H1 (cell line): ENCODE data around the gene SLC24A3. TPM values are rescaled to one million over a fixed set of nuclear protein-coding genes. Genes with fewer than 3 reads are reported as not detected.
A peak's percentile ranks its signal among the peaks of the same experiment; 100 is the strongest.

ENCODE experiments used
- CTCF ChIA-PET: fragments of 300-600 bp; sonication (Branson Sonifier 250); formaldehyde crosslinking; loops from one replicate; lab custom pipeline; 2021; ENCODE audit not compliant: partially characterized antibody; lab: Charles Lee
- POLR2A ChIA-PET: fragments of 300-600 bp; sonication (Branson Sonifier 250); formaldehyde crosslinking; loops from one replicate; lab custom pipeline; 2021; ENCODE audit warnings: inconsistent platforms; ENCODE audit not compliant: partially characterized antibody; lab: Charles Lee
- DNase-seq, 2 experiments: peaks; one replicate each; pipeline versions ENCODE4 v3.0.0 to v3.0.0-alpha.2; 2010 to 2022; ENCODE audit warnings: low spot score in 2 of 2, low read depth in 1 of 2, mixed read lengths in 1 of 2
- FAIRE-seq: peaks from 2 replicates; lab custom pipeline; 2011; peaks lifted over from hg19 to GRCh38; lab: Jason Lieb, UNC
- H2AFZ ChIP-seq: 2 replicates; pipeline ENCODE4 v1.8.1; 2012; ENCODE audit warnings: low read length, inconsistent platforms
- H2AK5ac ChIP-seq: 2 replicates; pipeline ENCODE4 v1.6.1; 2013; ENCODE audit warnings: low read depth, low read length
- H2BK120ac ChIP-seq: replicated peaks from 2 replicates; pipeline ENCODE3; 2013; ENCODE audit warnings: low read depth, low read length, inconsistent platforms
- H2BK12ac ChIP-seq: 2 replicates; pipeline ENCODE4 v1.6.1; 2013; ENCODE audit warnings: low read depth, low read length
- H2BK15ac ChIP-seq: 2 replicates; pipeline ENCODE4 v1.6.1; 2013; ENCODE audit warnings: low read length
- H2BK20ac ChIP-seq: 2 replicates; pipeline ENCODE4 v1.6.1; 2013; ENCODE audit warnings: low read length
- H2BK5ac ChIP-seq: 2 replicates; pipeline ENCODE4 v1.6.1; 2013; ENCODE audit warnings: low read depth, low read length
- H3K14ac ChIP-seq: 2 replicates; pipeline ENCODE4 v1.6.1; 2013; ENCODE audit warnings: inconsistent platforms; ENCODE audit not compliant: insufficient read length
- H3K18ac ChIP-seq: 2 replicates; pipeline ENCODE4 v1.6.1; 2013; ENCODE audit warnings: low read length; ENCODE audit errors: extremely low read depth
- H3K23ac ChIP-seq: 2 replicates; pipeline ENCODE4 v1.6.1; 2013; ENCODE audit warnings: inconsistent platforms; ENCODE audit not compliant: insufficient read length
- H3K23me2 ChIP-seq: 2 replicates; pipeline ENCODE4 v1.6.1; 2013; ENCODE audit warnings: low read depth, low read length
- H3K27ac ChIP-seq: 2 replicates; pipeline ENCODE4 v1.6.1; 2011; ENCODE audit warnings: low read depth, low read length, inconsistent platforms
- H3K27me3 ChIP-seq, 4 experiments: replicated peaks in 1 of 4; 1 replicate in 1 of 4; 2 replicates in 3 of 4; pipeline versions ENCODE4 v1.6.1 to v1.8.1; 2011 to 2013; ENCODE audit warnings: low read length in 3 of 4, mild to moderate bottlenecking in 3 of 4, inconsistent platforms in 2 of 4, mixed read lengths in 2 of 4, moderate library complexity in 1 of 4; ENCODE audit not compliant: control insufficient read depth in 3 of 4, insufficient read depth in 3 of 4; ENCODE audit errors: extremely low read depth in 1 of 4
- H3K36me3 ChIP-seq, 4 experiments: 2 replicates each; pipeline versions ENCODE4 v1.6.1 to v1.8.1; 2011 to 2013; ENCODE audit warnings: mild to moderate bottlenecking in 4 of 4, low read length in 3 of 4, moderate library complexity in 2 of 4, control low read depth in 1 of 4, inconsistent platforms in 1 of 4; ENCODE audit not compliant: insufficient read depth in 4 of 4, control insufficient read depth in 2 of 4
- H3K4ac ChIP-seq: replicated peaks from 2 replicates; pipeline ENCODE3; 2013; ENCODE audit warnings: low read length, low read depth, mixed read lengths, inconsistent platforms; ENCODE audit not compliant: insufficient read length
- H3K4me1 ChIP-seq, 4 experiments: replicated peaks in 1 of 4; 1 replicate in 1 of 4; 2 replicates in 3 of 4; pipeline versions ENCODE4 v1.6.1 to v1.8.1; 2011 to 2013; ENCODE audit warnings: low read length in 3 of 4, inconsistent platforms in 2 of 4, mixed read lengths in 1 of 4; ENCODE audit not compliant: insufficient read depth in 4 of 4, control insufficient read depth in 3 of 4
- H3K4me2 ChIP-seq, 2 experiments: 2 replicates each; pipeline versions ENCODE4 v1.6.1 to v1.8.1; 2011 to 2013; ENCODE audit warnings: low read depth in 2 of 2, low read length in 2 of 2, control low read depth in 1 of 2, inconsistent platforms in 1 of 2, mild to moderate bottlenecking in 1 of 2; ENCODE audit not compliant: insufficient read depth in 1 of 2
- H3K4me3 ChIP-seq, 4 experiments: fragments of 200-600, 300-600 bp in 1 of 4; sonication (generic), shearing (Covaris generic), sonication (Bioruptor Twin) in 1 of 4; 2 replicates each; pipeline versions ENCODE4 v1.5.1 to v1.8.1; 2011 to 2016; ENCODE audit warnings: low read length in 4 of 4, low read depth in 3 of 4, control low read depth in 2 of 4, inconsistent platforms in 2 of 4, mild to moderate bottlenecking in 2 of 4, mixed read lengths in 1 of 4, moderate library complexity in 1 of 4; ENCODE audit not compliant: insufficient read depth in 2 of 4; ENCODE audit errors: extremely low read depth in 1 of 4
- H3K56ac ChIP-seq: replicated peaks from 2 replicates; pipeline ENCODE3; 2013; ENCODE audit warnings: low read depth, mild to moderate bottlenecking, mixed read lengths, low read length, inconsistent platforms; ENCODE audit not compliant: insufficient read length
- H3K79me1 ChIP-seq: 2 replicates; pipeline ENCODE4 v1.6.1; 2013; ENCODE audit warnings: low read depth, low read length, control low read depth
- H3K79me2 ChIP-seq, 2 experiments: 2 replicates each; pipeline versions ENCODE4 v1.6.1 to v1.8.1; 2012 to 2013; ENCODE audit warnings: low read length in 2 of 2, mild to moderate bottlenecking in 2 of 2, inconsistent platforms in 1 of 2; ENCODE audit not compliant: insufficient read depth in 2 of 2, control insufficient read depth in 1 of 2
- H3K9ac ChIP-seq, 4 experiments: replicated peaks in 1 of 4; 1 replicate in 1 of 4; 2 replicates in 3 of 4; pipeline versions ENCODE4 v1.6.1 to v1.8.1; 2011 to 2013; ENCODE audit warnings: low read depth in 3 of 4, low read length in 3 of 4, control low read depth in 2 of 4, mild to moderate bottlenecking in 2 of 4, moderate library complexity in 2 of 4, inconsistent platforms in 1 of 4; ENCODE audit errors: extremely low read depth in 1 of 4
- H3K9me3 ChIP-seq, 2 experiments: 2 replicates each; pipeline versions ENCODE4 v1.6.1 to v1.8.1; 2012 to 2013; ENCODE audit warnings: mild to moderate bottlenecking in 2 of 2, moderate library complexity in 2 of 2, control low read depth in 1 of 2, inconsistent platforms in 1 of 2, low read depth in 1 of 2, low read length in 1 of 2, mixed read lengths in 1 of 2; ENCODE audit not compliant: insufficient read depth in 2 of 2
- H4K20me1 ChIP-seq, 2 experiments: replicated peaks in 1 of 2; 2 replicates each; pipeline versions ENCODE3 to v1.8.1; 2011 to 2013; ENCODE audit warnings: inconsistent platforms in 2 of 2, low read length in 2 of 2, mild to moderate bottlenecking in 1 of 2; ENCODE audit not compliant: insufficient read depth in 2 of 2, control insufficient read depth in 1 of 2
- H4K5ac ChIP-seq: 2 replicates; pipeline ENCODE4 v1.6.1; 2013; ENCODE audit warnings: low read length, low read depth, mixed read lengths, inconsistent platforms; ENCODE audit not compliant: insufficient read length
- H4K8ac ChIP-seq: 2 replicates; pipeline ENCODE4 v1.8.0; 2013; ENCODE audit warnings: mild to moderate bottlenecking, moderate library complexity, low read length, inconsistent platforms; ENCODE audit not compliant: insufficient read depth; ENCODE audit errors: extremely low read depth
- H4K91ac ChIP-seq: replicated peaks from 2 replicates; pipeline ENCODE3; 2013; ENCODE audit warnings: low read length, mixed read lengths, inconsistent platforms; ENCODE audit not compliant: insufficient read length
- BRCA1 ChIP-seq: IDR thresholded peaks from 2 replicates; pipeline ENCODE4 v1.6.1; 2012; ENCODE audit warnings: low read depth, low read length, improper control_type of control experiment
- CBX5 ChIP-seq: fragments of 300-800, 300-1000 bp; sonication (generic); IDR thresholded peaks from 2 replicates; pipeline ENCODE4 v1.7.1; 2016; ENCODE audit warnings: antibody characterized with exemption, low read length, low read depth
- EP300 ChIP-seq, 2 experiments: IDR thresholded peaks; 1 replicate in 1 of 2; 2 replicates in 1 of 2; pipeline ENCODE4 v1.6.1; 2011 to 2012; ENCODE audit warnings: low read depth in 2 of 2, low read length in 2 of 2, mild to moderate bottlenecking in 2 of 2, borderline replicate concordance in 1 of 2, inconsistent platforms in 1 of 2, moderate library complexity in 1 of 2
- FOSL1 ChIP-seq: IDR thresholded peaks from 2 replicates; pipeline ENCODE4 v1.6.1; 2011; ENCODE audit warnings: mild to moderate bottlenecking, low read depth, low read length, moderate library complexity; ENCODE audit not compliant: insufficient read depth
- JUND ChIP-seq: IDR thresholded peaks from 2 replicates; pipeline ENCODE4 v1.6.1; 2011; ENCODE audit warnings: mild to moderate bottlenecking, improper control_type of control experiment, low read length
- KDM1A ChIP-seq: fragments of 200-600, 300-600 bp; sonication (generic); IDR thresholded peaks from 2 replicates; pipeline ENCODE4 v1.7.1; 2016; ENCODE audit warnings: mild to moderate bottlenecking, low read length, borderline replicate concordance
- SIN3A ChIP-seq, 2 experiments: IDR thresholded peaks in 1 of 2; conservative IDR thresholded peaks in 1 of 2; 2 replicates each; pipeline ENCODE4 v1.6.1; 2011 to 2012; ENCODE audit warnings: low read length in 2 of 2, improper control_type of control experiment in 1 of 2, low read depth in 1 of 2, mild to moderate bottlenecking in 1 of 2
- SIRT6 ChIP-seq: IDR thresholded peaks from one replicate; pipeline ENCODE4 v1.7.1; 2012; ENCODE audit warnings: low read length, inconsistent platforms
- SRF ChIP-seq: IDR thresholded peaks from 2 replicates; pipeline ENCODE4 v1.6.1; 2011; ENCODE audit warnings: mild to moderate bottlenecking, low read depth, low read length, moderate library complexity
- TAF1 ChIP-seq: IDR thresholded peaks from 2 replicates; pipeline ENCODE4 v1.6.1; 2011; ENCODE audit warnings: mild to moderate bottlenecking, low read depth, low read length
- TCF12 ChIP-seq: IDR thresholded peaks from 2 replicates; pipeline ENCODE4 v1.6.1; 2011; ENCODE audit warnings: low read depth, mild to moderate bottlenecking, low read length
- TEAD4 ChIP-seq: IDR thresholded peaks from 2 replicates; pipeline ENCODE4 v1.6.1; 2012; ENCODE audit warnings: low read depth, low read length, inconsistent platforms, mixed read lengths
- ZNF274 ChIP-seq: IDR thresholded peaks from 2 replicates; pipeline ENCODE4 v1.7.0; 2012; ENCODE audit warnings: low read length, borderline replicate concordance; ENCODE audit errors: extremely low read depth
- WGBS, 2 experiments: shearing (Covaris generic) in 1 of 2; methylation state at CpG; one replicate each; pipeline versions ENCODE4 v1.1.6 to v1.1.7; 2013 to 2015; ENCODE audit warnings: low lambda C conversion rate in 2 of 2, mixed read lengths in 2 of 2, inconsistent platforms in 1 of 2, low coverage in 1 of 2, missing lambda C conversion rate in 1 of 2; ENCODE audit not compliant: insufficient replicate concordance in 2 of 2, insufficient coverage in 1 of 2, insufficient read length in 1 of 2; ENCODE audit errors: extremely low coverage in 1 of 2, missing lambda C conversion rate in 1 of 2; 5-methylcytosine and 5-hydroxymethylcytosine counted together
- polyA plus RNA-seq, 7 experiments: library from polyadenylated mRNA; depleted of rRNA in 3 of 7; stranded (reverse) in 5 of 7; unstranded in 2 of 7; fragments of >200 nt in 5 of 7; fragments of 200-250 nt in 2 of 7; gene quantifications; 1 replicate in 5 of 7; 2 replicates in 1 of 7; 4 replicates in 1 of 7; pipeline versions ENCODE4 v1.2.1 to v1.2.3, GENCODE V29; 2011 to 2013; ENCODE audit warnings: missing spikeins in 2 of 7, mixed read lengths in 2 of 7
- total RNA-seq: library from RNA; stranded (reverse); fragmentation: NEBNext Ultra II Directional; extraction: Animal tissue kit (Norgen Biotek cat#: 25700); gene quantifications from 2 replicates; pipeline ENCODE4 v1.2.1, GENCODE V29; 2021
- TF ChIP-seq, protein P1 (sequence below): IDR thresholded peaks from 2 replicates; pipeline ENCODE4 v1.6.1; 2011; ENCODE audit warnings: low read length, improper control_type of control experiment

The SLC24A3 gene
- total and polyA plus RNA-seq, 2 of the 8 experiments (the other 6 are each of a cell fraction or from before 2014, with no cell fraction given) = 4.5 to 6.3 TPM

DNA sequence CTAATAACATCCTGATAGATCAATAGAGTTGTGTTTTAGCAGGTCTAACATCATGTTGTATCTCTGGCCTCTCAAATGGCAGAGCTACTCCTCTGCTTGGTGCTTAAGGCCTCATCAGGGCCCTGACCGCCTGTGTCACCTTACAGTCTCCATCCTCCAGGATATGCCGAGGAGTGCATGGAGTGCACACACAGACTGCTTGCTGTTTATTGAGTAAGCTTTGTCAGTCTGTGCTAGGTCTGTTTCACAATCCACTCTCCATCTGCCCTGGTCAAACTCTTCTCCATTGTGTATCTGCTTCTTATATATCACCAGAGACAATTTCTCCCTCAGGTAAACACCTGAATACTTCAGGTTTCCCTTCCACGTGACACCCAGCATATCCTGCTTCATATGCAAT, 136.1 kb downstream of the SLC24A3 start:
- TF ChIP-seq TAF1 = no peak
- TF ChIP-seq JUND = no peak
- TF ChIP-seq SIRT6 = no peak
- TF ChIP-seq BRCA1 = no peak
- no peak for TF ChIP-seq ZNF274
- TF ChIP-seq SRF = no peak
- no peak for TF ChIP-seq FOSL1
- TF ChIP-seq KDM1A = no peak
- TF ChIP-seq TCF12 = no peak
- no peak for TF ChIP-seq EP300 (IDR thresholded peaks at IDR 0.05; ENCODE audit: borderline replicate concordance in 1 of 2, low read depth in 2 of 2, low read length in 2 of 2)
- no peak for TF ChIP-seq SIN3A (conservative IDR thresholded peaks at IDR 0.05 in 1 of 2, IDR thresholded peaks at IDR 0.05 in 1 of 2; ENCODE audit: low read depth in 1 of 2, low read length in 2 of 2)
- TF ChIP-seq TEAD4 = no peak
- TF ChIP-seq, protein P1, sequence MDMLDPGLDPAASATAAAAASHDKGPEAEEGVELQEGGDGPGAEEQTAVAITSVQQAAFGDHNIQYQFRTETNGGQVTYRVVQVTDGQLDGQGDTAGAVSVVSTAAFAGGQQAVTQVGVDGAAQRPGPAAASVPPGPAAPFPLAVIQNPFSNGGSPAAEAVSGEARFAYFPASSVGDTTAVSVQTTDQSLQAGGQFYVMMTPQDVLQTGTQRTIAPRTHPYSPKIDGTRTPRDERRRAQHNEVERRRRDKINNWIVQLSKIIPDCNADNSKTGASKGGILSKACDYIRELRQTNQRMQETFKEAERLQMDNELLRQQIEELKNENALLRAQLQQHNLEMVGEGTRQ = no peak
- TF ChIP-seq CBX5 = no peak

More for the DNA sequence above, 136.1 kb downstream of the SLC24A3 start:
- no peak overlapping the region for H3K9ac ChIP-seq
- H3K18ac ChIP-seq = no peak overlapping the region
- H4K8ac ChIP-seq = no peak overlapping the region
- H2BK12ac ChIP-seq = no peak overlapping the region
- FAIRE-seq (no peak), DNase-seq (no peak)
- H3K4me3 ChIP-seq = no peak overlapping the region
- no peak overlapping the region for H3K23ac ChIP-seq
- H4K20me1 ChIP-seq = no peaks in the 10 kb centered on the region
- no peaks in the 10 kb centered on the region for H3K79me1 ChIP-seq
- no peaks in the 10 kb centered on the region for H3K79me2 ChIP-seq
- H3K14ac ChIP-seq = no peak overlapping the region
- no peaks in the 10 kb centered on the region for H3K9me3 ChIP-seq
- no peak overlapping the region for H3K27ac ChIP-seq
- no peaks in the 10 kb centered on the region for H3K23me2 ChIP-seq
- no peak overlapping the region for H2BK120ac ChIP-seq
- no peak overlapping the region for H3K4ac ChIP-seq
- no peak overlapping the region for H3K4me2 ChIP-seq
- H3K56ac ChIP-seq = no peak overlapping the region
- H4K91ac ChIP-seq = no peak overlapping the region
- no peak overlapping the region for H2AFZ ChIP-seq
- H2BK15ac ChIP-seq = no peak overlapping the region
- no peak overlapping the region for H4K5ac ChIP-seq
- no peaks in the 10 kb centered on the region; a peak in 1 of 7 replicates for H3K4me1 ChIP-seq
- H2AK5ac ChIP-seq = 0 out of 2 replicates have a peak overlapping the region, but pooled peaks have one; percentile 8
- no peak overlapping the region for H2BK20ac ChIP-seq
- H3K27me3 ChIP-seq = no peaks in the 10 kb centered on the region
- WGBS, 2 experiments = 88% methylated on average over 3 of the region's 3 CpGs; no CpG with 5 or more reads in 1 of the 2 experiments
- H3K36me3 ChIP-seq = no peaks in the 10 kb centered on the region
- no peak overlapping the region for H2BK5ac ChIP-seq
- ChIA-PET POLR2A (no interaction called here), CTCF (interaction anchor here (1.3 kb wide), 1 partner anchor 135 kb away, joined by 3 read pairs; no protein-coding TSS in a partner anchor)
